GM18517 (cell line): ENCODE results near the gene EXOC4.
"Not testable (repeated sequence)": the region's sequence is repeated elsewhere in the genome, so short reads cannot be mapped to it uniquely, and the experiment has no call there.

Experiments used
- ATAC-seq: cut with Tn5 transposase; IDR thresholded peaks from one replicate; pipeline ENCODE4 v1.9.1; 2021; ENCODE audit warnings: mild to moderate bottlenecking, moderate library complexity; ENCODE audit not compliant: unreplicated experiment

EXOC4 gene

DNA sequence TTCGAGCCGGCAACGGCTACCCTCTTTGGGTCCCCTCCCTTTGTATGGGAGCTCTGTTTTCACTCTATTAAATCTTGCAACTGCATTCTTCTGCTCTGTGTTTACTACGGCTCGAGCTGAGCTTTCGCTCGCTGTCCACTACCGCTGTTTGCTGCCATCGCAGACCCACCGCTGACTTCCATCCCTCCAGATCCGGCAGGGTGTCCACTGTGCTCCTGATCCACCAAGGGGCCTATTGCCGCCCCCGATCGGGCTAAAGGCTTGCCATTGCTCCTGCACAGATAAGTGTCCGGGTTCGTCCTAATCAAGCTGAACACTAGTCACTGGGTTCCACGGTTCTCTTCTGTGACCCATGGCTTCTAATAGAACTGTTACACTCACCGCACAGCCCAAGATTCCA lies 653.7 kb downstream of the EXOC4 start:
- ATAC-seq = not testable (repeated sequence)

DNA sequence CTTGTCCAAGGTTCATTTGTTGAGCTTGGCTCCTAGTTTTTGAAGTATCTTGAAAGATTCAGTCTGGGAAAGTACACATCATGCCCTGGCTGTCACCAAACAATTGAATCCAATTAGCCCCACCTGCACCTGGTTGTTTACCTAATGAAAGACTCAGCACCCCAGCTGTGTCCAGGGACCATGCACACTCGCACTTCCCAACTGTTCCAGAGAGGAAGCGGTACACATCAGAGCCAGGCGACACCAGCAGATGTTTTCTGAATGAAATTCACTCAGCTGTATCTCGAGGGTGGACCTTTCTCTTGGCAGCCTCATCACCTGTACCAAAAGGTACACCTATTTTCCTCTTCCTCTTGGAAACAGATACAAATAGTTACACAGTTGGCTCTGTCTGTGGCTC lies 657.9 kb downstream of the EXOC4 start:
- ATAC-seq = no peak

DNA sequence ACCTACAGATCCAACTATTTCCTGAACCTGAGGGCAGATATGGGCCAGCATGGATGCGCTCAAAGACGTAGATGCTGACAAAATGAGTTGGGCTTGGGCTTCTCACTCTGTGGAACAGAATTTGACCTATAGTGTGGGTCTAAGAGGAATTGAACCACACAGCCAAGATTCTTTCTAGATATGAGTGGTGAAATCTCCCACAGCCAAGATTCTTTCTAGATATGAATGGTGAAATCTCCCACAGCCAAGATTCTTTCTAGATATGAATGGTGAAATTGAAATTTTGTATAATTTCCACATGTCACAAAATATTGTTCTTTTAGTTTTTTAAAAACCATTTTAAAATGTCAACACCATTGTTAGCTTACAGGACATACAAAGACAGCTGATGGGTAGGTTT lies 658.8 kb downstream of the EXOC4 start:
- ATAC-seq = no peak

DNA sequence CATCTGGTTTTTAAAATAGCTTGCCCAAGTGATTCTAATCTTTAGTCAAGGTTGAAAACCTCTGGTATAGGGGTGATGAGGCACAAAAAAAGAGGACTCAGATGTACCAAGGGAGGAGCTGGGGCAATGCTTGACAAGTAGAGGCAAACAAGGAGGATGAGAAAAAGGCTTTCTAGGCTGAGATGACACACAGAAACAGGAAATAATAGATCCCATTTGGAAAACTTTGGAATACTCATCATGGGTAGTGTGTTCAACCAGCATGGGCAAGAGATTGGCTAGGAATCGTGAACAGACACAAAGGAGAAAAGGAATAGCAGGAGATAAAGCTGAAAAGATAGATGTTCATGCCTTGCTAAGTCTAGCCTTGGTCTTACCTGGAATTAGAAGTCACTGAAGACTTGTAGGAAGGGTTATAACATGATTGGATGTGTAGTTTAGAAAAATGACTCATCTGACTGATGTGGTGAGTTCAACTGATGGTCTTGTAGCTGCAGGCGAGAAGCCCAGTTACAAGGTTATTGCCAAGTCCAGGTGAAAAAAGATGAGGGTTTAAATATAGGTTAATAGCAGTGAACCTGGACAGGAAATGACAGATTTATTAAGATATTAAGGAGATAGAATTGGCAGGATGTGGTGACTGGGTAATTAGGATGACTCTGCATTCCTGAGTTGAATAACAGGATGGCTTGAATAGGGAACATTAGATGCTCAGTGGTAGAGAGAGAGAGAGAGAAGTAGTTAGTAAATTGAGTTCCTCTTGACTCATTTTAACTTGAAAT lies 660.2 kb downstream of the EXOC4 start:
- no peak for ATAC-seq

DNA sequence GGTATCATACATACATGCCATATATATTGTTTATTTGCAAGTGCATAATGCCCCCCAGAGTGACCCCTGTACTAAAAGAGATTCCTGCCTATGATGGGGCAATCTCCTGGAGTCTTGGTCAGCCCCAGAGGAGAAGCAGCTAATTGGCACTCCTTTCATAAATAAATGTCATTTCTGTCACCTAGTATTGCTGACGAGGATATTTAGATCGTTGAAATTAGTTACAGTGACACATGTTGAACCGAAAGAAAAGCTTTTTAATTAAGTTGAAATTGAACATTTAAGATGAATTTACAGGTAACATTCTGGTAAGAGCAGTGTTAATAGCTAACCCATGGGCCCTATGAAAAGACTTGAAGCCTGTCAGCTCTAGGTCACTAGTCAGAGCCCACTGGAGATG lies 663.7 kb downstream of the EXOC4 start:
- no peak for ATAC-seq

DNA sequence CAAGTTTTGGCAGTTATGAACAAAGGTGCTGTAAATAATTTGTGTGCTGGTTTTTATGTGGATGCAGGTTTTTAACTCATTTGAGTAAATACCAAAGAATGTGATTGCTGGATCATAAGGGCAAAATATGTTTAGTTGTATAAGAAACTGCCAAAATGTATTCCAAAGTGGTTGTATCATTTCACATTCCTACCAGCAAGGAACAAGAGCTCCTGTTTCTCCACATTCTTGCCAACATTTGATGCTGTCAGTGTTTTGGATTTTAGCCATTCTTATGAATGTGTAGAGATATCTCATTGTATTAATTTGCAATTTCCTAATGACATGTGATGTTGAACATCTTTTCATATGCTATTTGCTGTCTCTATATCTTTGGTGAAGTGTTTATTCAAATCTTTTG lies 666.9 kb downstream of the EXOC4 start:
- no peak for ATAC-seq

DNA sequence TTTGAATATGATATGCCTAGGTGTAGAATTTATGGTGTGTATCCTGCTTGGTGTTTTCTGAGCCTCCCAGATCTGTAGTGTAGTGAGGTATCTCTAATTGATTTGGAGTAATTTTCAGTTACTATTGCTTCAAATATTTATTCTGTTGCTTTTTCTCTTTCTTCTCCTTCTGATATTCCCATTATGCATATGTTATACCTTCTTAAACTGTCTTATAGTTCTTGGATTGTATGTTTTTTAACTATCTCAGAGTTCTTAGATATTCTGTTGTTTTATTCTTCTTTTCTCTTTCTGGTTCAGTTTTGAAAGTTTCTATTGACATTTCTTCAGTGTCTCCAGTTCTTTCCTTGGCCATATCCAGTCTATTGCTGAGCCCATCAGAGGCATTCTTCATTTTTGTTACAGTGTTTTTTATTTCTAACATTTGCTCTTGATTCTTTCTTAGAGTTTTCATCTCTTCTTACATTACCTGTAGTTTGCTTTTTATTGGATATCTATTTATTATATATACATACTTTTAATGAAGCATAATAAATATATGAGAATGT lies 668.8 kb downstream of the EXOC4 start:
- ATAC-seq = no peak

DNA sequence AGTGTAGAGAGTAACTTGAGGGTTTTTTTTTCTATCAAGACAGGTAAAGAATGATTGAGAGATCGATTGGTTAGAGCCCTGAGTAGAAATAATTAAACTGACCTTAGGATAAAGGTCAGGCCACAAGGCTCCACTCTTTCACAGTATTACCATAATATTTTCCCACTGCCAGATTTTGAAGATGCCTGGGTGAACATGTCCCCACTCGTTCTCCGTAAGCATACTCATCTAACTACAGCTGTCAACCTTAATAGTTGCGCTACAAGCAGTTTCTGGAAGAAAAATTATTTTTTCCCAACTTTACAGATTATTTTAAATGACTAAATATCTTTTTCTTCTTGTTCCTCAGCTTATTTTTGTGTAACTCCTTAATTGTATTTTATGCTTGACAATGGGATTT lies 671.1 kb downstream of the EXOC4 start:
- no peak for ATAC-seq

DNA sequence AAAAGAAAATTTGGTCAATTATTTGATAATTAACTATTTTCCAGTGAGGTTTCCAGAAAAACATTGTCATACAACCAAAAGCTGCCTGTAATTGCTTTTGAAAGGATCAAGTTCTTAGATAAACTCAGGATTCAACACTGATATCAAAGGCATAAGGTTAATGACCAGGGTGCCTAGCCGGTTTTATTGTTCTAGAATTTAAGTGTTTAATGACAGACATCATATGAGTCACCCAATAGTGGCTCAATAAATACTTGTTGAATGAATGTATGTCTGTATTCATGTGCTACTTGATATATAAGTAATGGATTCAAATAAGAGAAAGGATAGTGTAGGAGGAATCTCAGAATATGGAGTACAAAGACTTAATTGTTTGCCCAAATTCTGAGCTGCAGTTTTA lies 678.2 kb downstream of the EXOC4 start:
- no peak for ATAC-seq

DNA sequence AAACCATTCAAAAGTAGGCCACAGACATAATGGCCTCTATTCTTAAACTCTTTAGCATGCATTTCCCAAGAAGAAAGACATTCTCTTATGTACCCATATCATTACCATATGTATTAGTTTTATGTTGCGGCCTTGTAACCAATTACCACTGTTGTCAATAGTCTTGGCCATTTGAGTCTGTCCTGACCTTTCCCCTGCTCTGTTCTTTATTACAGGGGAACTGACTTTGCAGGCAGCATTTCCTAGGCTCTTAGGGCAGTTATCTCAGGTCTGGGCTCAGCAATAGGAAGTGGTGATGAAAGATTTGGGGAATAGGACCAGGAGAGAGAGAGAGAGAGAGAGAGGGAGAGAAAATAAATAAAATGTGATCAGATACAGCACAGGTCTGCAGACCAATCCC lies 679.7 kb downstream of the EXOC4 start:
- no peak for ATAC-seq

DNA sequence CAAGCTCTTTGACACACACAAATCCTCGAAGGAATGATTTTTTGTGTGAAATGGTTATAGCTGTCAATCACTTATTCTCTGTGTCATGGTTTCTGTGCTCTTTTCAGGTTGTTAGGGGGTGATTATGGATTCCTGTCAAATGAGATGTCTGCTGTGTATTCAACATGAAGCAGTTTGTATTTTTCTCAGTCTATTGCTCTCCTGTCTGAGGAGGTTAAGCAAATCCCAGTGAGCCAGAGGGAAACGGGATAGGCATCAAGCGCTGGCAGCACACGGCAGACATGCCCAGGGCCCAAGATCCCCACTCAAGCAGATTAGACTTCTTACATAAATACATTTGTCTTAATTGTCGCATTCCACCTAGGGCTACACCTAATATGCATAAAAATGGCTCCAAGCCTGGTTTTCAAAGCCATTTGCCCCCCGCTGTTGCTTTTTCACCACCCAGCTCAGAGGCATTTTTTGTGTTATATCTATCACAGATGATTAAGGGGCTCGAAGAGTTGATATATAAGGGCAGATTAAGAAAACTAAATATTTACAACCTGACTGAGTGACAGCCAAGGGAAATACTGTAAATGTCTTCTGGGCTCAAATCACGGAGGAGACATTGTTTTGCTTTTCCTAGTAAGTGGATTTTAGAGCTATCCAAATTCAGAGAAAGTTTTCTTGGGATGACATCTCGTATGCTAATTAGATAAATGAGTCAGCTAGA lies 681.5 kb downstream of the EXOC4 start:
- ATAC-seq = no peak

DNA sequence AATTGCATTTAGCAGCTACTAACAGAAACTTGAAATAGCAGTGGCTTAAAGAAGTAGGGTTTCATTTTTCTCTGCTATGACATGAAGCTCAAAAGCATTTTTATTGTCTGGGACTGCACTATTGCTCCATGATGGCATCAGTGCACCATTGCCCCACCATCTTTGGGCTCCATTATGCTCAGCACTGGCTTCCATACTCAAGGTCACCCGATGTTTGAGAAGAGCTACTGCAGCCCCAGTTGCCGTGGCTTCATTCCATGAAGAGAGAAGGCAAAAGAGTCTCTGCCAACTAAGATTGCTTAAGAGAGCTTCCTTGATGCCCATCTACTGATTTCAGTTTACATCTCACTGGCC lies 682.1 kb downstream of the EXOC4 start:
- no peak for ATAC-seq

DNA sequence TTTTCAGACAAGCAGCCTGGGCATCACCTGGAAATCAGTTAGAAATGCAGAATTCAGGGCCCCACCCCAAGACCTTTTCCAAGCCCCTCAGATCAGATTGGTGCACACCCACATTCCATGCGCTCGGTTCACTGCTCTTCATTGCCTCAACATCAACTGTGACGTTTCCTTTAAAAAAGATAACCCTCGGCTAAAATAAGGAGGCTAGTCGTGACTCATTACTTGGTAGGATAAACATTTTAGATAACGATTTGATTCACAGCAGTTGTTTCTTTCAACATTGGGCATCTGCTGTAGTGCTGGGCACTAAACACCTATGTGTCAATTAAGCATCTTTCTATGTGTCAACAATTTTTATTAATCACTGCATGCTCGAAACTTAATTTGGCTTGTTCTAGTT lies 683.2 kb downstream of the EXOC4 start:
- ATAC-seq = no peak

DNA sequence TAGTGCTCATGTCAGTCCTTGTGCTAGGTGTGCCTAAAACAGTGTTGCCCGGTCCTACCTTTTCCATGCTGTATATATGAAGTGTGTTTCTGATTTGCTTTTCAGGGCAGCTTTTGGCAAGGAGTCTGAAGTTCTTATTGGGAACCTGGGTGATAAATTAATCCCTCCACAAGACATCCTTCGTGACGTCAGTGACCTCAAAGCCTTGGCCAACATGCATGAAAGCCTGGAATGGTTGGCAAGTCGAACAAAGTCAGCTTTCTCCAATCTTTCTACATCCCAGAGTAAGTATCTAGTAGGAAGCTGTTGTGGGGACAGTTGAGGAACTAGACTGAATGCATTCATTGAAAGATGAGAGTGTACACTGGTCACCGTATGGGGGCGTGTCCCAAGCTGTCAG lies 684.9 kb downstream of the EXOC4 start:
- no peak for ATAC-seq

DNA sequence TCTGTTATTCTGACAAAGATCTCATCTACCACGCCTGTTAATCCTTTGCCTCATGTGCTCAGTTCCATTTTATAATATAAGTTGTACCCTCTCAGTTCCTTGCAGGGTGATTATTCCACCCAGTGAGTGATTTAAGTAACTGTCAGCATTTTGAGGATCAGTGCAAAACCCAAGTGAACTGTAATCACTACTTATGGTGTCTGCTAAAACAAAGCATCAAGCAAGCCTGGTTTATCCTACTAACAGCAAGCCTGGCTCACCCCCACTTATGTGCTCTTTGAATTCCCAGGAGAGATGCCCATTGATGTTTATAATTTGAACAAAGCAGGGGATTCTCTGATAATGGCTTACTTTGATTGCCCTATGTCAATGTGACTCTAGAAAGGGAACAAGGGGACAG lies 687.5 kb downstream of the EXOC4 start:
- no peak for ATAC-seq

DNA sequence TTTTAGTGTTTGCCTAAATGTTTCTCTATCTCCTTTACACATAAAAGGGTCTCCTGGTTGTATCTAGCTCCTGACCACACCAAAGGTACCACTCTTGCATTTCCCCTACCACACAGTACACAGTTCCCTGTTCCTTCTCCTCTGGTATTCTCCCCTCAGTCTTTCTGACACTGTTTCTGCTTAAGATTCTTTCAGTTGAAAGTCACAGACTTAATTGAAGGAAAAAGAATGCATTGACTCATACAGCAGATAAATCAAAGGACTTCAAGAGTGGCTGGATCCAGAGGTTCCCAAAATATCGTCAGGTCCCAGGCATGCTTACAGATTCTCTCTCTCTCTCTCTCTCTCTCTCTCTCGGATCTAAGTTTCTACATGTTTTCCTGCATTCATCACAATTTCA lies 688.6 kb downstream of the EXOC4 start:
- no peak for ATAC-seq

DNA sequence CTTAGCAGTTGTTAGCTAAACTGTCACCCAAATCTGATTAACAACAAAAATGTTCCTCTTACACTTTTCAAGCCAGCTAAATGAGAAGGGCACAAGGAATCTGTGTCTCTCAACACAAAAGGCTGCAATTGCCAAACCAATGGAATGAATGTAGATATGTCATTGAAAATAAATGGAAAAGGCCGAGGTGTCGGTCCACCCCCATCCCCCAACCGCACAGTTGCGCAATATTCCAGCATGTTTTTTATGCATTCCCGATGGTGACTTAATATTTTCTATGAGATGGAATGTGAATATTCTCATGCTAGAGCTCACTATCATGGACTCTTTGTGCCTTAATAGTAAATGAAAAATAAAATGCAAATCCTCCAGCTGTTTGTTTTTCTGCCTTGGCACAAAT lies 692.6 kb downstream of the EXOC4 start:
- no peak for ATAC-seq

DNA sequence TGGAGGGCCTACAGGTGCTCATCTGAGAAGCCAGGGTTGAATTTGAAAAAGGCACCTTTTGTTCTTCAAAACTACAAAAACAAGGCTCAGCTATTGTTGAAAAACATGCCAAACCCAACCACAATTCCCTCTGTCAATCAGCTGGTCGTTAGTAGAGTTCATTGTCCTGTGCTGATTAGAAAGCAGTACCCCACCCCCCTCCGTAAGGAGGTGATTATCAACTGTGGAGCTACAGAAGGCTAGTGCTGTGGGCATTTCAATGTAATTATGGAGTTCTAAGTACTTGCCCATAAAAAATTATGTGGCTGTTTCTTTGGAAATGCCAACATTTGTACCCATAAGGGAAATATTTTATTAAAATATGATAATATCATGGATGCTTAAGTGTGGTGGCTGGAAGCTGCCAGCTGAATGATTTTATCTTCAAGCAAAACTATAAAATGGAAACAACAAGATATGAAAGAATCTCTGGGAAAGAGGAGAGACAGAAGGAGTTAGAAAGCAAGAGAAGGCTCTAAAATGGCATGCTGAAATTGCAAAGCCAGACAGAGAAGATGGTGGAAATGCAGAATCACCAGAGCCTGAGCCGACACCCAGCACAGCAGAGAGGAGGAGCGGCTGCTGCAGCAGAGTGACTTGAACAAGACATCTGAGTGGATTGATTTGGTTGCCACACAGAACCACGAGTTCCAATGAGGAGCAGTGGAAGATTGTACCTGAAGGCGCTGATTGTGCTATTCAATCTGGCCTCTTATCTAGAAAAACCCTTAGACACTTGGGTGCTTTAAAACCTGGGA lies 694.8 kb downstream of the EXOC4 start:
- ATAC-seq = no peak

DNA sequence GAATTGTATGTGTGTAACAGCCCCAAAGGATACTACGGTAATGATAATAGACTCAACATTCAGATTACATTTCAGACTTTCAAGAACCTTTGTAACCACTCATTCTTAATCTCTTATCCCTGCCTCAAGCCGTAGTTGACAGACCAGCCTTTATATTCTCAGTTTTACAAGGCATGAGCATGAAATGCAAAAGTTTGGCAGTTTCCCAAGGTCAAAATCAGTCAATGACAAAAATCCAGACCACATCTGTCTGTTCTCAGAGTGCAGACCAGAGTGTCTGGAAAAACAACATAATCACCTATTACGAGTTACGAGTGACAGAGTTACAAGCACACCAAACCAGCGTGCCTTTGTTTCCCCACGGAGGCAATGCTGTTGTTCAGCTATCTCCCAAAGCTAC lies 695.7 kb downstream of the EXOC4 start:
- no peak for ATAC-seq

DNA sequence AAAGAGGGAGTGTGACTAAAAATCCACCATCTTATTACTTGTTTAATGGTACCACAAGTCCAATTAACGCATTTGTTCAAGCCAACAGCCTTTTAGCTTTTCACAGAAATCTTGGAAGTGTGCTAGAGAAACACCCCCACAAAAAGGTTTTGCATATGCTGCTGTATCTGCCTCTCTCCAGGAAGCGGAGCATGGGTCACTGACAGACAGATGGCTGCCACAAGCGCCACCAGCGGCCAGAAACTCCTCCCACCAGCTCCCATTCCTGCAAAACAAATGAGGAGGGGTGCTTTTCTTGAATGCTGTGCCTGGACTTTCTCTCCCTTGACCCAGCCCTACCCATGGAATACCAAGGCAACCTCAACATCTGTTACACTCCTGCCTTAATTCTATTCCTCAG lies 698.0 kb downstream of the EXOC4 start:
- no peak for ATAC-seq

DNA sequence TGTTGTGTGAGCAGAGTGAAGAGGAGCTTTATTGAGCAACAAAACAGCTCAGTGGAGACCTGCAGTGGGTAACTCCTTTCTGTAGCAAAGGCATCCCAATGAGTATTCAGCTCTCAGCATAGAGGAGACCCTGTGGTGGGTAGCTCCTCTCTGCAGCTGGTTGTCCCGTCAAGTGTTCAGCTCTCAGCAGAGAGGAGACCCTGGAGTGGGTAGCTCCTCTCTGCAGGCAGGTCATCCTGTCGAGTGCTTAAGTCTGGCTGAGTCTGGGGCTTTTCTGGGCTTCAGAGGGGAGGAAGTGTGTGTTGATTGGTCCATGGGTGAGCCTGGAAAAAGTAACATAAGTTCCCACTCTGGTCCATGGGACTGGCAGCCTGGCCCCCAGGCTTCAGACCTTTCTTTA lies 702.3 kb downstream of the EXOC4 start:
- ATAC-seq = no peak

DNA sequence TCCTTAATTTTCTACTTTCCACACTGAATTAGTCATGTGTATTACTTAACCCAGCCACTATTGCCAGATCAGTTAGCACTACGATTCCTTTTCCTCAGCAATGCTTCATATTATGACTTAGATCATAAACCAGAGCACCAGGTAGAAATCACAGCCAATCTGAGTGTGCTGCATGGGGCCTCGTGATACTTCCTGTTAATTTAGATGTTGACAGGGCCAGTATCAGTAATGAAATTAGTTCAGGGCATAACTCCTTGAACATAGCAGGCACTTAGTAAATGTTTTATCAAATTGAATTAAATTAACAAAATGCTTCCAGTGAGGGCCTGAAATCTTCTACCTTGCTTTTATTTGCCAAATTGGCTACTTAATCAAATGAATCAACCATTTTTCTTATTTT lies 705.0 kb downstream of the EXOC4 start:
- ATAC-seq = no peak
